Adrenal gland (tissue), 5 donors: Measurements from ENCODE around the gene EPC1.

Source experiments
- POLR2A ChIP-seq, 2 donors: fragments of 450-650 bp; IDR thresholded peaks; one replicate each; pipeline ENCODE4 v1.6.1; 2017; ENCODE audit warnings: antibody characterized with exemption in 2 of 2, mild to moderate bottlenecking in 2 of 2, moderate library complexity in 1 of 2
- TF ChIP-seq, protein P1 (sequence below), 6 experiments: fragments of 450-650 bp in 4 of 6; fragments of 200-600 bp in 2 of 6; sonication (generic) in 1 of 6; IDR thresholded peaks; 1 replicate in 5 of 6; 2 replicates in 1 of 6; pipeline versions ENCODE4 v1.5.1 to v1.8.0; 2016 to 2021; ENCODE audit warnings: antibody characterized with exemption in 6 of 6, mild to moderate bottlenecking in 2 of 6, moderate library complexity in 1 of 6
- donor health status: DM: no; HTN: no; CAD: no.

DNA sequence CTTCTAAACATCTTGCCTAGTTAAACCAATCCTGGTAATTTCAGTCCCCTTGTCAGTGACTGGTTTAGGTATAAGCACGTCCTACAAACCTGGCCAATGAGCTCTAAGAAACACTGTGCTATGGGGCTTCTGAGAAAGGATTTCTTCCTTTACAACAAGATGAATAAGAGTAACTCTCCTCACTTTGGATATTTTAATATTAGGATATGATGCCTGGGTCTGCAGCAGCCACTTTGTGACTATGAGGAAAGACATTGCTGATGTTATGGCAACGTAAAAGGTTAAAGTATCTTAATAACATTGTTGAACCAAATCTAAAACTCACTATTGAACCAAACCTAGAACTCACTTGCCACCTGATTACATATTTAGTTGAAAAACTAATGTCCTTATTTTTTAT is 26.5 kb upstream of the EPC1 start:
- TF ChIP-seq, protein P1, sequence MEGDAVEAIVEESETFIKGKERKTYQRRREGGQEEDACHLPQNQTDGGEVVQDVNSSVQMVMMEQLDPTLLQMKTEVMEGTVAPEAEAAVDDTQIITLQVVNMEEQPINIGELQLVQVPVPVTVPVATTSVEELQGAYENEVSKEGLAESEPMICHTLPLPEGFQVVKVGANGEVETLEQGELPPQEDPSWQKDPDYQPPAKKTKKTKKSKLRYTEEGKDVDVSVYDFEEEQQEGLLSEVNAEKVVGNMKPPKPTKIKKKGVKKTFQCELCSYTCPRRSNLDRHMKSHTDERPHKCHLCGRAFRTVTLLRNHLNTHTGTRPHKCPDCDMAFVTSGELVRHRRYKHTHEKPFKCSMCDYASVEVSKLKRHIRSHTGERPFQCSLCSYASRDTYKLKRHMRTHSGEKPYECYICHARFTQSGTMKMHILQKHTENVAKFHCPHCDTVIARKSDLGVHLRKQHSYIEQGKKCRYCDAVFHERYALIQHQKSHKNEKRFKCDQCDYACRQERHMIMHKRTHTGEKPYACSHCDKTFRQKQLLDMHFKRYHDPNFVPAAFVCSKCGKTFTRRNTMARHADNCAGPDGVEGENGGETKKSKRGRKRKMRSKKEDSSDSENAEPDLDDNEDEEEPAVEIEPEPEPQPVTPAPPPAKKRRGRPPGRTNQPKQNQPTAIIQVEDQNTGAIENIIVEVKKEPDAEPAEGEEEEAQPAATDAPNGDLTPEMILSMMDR (IDR thresholded peaks at IDR 0.05): no peak
- no peak for TF ChIP-seq POLR2A (IDR thresholded peaks at IDR 0.05)
